Naive thymus-derived CD4-positive, alpha-beta T cell (primary cell): Measurements from ENCODE around the gene CASP10. TPM values are rescaled to one million over a fixed set of nuclear protein-coding genes. Genes with fewer than 3 reads are reported as not detected.
A peak's percentile ranks its signal among the peaks of the same experiment; 100 is the strongest.

Experiments
- ATAC-seq: fragments of 150-1000 bp; cut with Tn5 transposase; 2 replicates; pipeline ENCODE4 v1.10.0; 2021; ENCODE audit warnings: mild to moderate bottlenecking, moderate library complexity
- CTCF ChIA-PET: fragments of 350-600 bp; sonication (Branson Sonifier 250); formaldehyde crosslinking; loops from one replicate; lab custom pipeline; 2021; ENCODE audit warnings: antibody characterized with exemption; lab: Charles Lee
- POLR2A ChIA-PET: fragments of 350-600 bp; sonication (Branson Sonifier 250); formaldehyde crosslinking; loops from one replicate; lab custom pipeline; 2021; ENCODE audit warnings: antibody characterized with exemption, inconsistent platforms; lab: Charles Lee
- DNase-seq, 9 donors: peaks; one replicate each; pipeline versions ENCODE4 v3.0.0 to v3.0.0-alpha.2; 2020 to 2022; ENCODE audit warnings: mixed read lengths in 1 of 9
- H3K27ac ChIP-seq: one replicate; pipeline ENCODE4 v1.7.0; 2013; ENCODE audit warnings: mild to moderate bottlenecking, low read depth, low read length, moderate library complexity
- H3K27me3 ChIP-seq, 2 donors: one replicate each; pipeline ENCODE4 v1.7.0; 2013; ENCODE audit warnings: low read length in 2 of 2, mild to moderate bottlenecking in 2 of 2, moderate library complexity in 2 of 2; ENCODE audit not compliant: control insufficient read depth in 2 of 2, insufficient read depth in 2 of 2
- H3K36me3 ChIP-seq, 3 experiments: 1 replicate in 2 of 3; 2 replicates in 1 of 3; pipeline ENCODE4 v1.7.0; 2013; ENCODE audit warnings: low read length in 3 of 3, mild to moderate bottlenecking in 3 of 3, moderate library complexity in 1 of 3; ENCODE audit not compliant: insufficient read depth in 3 of 3, control insufficient read depth in 2 of 3
- H3K4me1 ChIP-seq, 2 donors: one replicate each; pipeline ENCODE4 v1.7.0; 2013; ENCODE audit warnings: low read length in 2 of 2, mild to moderate bottlenecking in 2 of 2, moderate library complexity in 1 of 2; ENCODE audit not compliant: control insufficient read depth in 2 of 2, insufficient read depth in 2 of 2
- H3K4me3 ChIP-seq: 2 replicates; pipeline ENCODE4 v1.7.0; 2013; ENCODE audit warnings: mild to moderate bottlenecking, low read length
- H3K9me3 ChIP-seq, 3 experiments: 1 replicate in 2 of 3; 2 replicates in 1 of 3; pipeline ENCODE4 v1.7.0; 2013; ENCODE audit warnings: low read length in 3 of 3; ENCODE audit not compliant: control insufficient read depth in 2 of 3
- H3K27ac Mint-ChIP-seq, 9 donors: one replicate each; pipeline ENCODE4 v1.8.0; 2020 to 2022; ENCODE audit warnings: mixed read lengths in 9 of 9, mild to moderate bottlenecking in 8 of 9, moderate library complexity in 5 of 9, inconsistent platforms in 2 of 9
- H3K27me3 Mint-ChIP-seq, 5 donors: one replicate each; pipeline ENCODE4 v1.8.0; 2021 to 2022; ENCODE audit warnings: mixed read lengths in 5 of 5, mild to moderate bottlenecking in 1 of 5
- H3K36me3 Mint-ChIP-seq, 5 donors: one replicate each; pipeline ENCODE4 v1.8.0; 2020 to 2022; ENCODE audit warnings: mixed read lengths in 5 of 5, mild to moderate bottlenecking in 3 of 5, inconsistent platforms in 1 of 5
- H3K4me1 Mint-ChIP-seq, 7 donors: one replicate each; pipeline ENCODE4 v1.8.0; 2020 to 2022; ENCODE audit warnings: mixed read lengths in 7 of 7, mild to moderate bottlenecking in 3 of 7, inconsistent platforms in 1 of 7
- H3K4me3 Mint-ChIP-seq, 10 donors: one replicate each; pipeline ENCODE4 v1.8.0; 2020 to 2022; ENCODE audit warnings: mild to moderate bottlenecking in 10 of 10, mixed read lengths in 10 of 10, moderate library complexity in 6 of 10, inconsistent platforms in 2 of 10
- H3K9me3 Mint-ChIP-seq, 11 donors: one replicate each; pipeline ENCODE4 v1.8.0; 2020 to 2022; ENCODE audit warnings: mixed read lengths in 11 of 11, mild to moderate bottlenecking in 4 of 11, inconsistent platforms in 1 of 11, moderate library complexity in 1 of 11
- intact Hi-C, 2 donors: fragments of 100-400 bp; cut with micrococcal nuclease; formaldehyde crosslinking; loops; one replicate each; pipeline ENCODE4 v1.15.1; 2023
- polyA plus RNA-seq, 2 donors: library from polyadenylated mRNA; unstranded; fragments of 300-500 nt; fragmentation: Illumina TruSeq; gene quantifications; one replicate each; pipeline ENCODE4 v1.2.3, GENCODE V29; 2021
- total RNA-seq, 6 experiments: library from RNA in 5 of 6; stranded (reverse) in 5 of 6; gene quantifications; 1 replicate in 5 of 6; 2 replicates in 1 of 6; pipeline ENCODE4 v1.2.3 and lab custom pipeline; 2021 to 2026

CASP10 gene, protein sequence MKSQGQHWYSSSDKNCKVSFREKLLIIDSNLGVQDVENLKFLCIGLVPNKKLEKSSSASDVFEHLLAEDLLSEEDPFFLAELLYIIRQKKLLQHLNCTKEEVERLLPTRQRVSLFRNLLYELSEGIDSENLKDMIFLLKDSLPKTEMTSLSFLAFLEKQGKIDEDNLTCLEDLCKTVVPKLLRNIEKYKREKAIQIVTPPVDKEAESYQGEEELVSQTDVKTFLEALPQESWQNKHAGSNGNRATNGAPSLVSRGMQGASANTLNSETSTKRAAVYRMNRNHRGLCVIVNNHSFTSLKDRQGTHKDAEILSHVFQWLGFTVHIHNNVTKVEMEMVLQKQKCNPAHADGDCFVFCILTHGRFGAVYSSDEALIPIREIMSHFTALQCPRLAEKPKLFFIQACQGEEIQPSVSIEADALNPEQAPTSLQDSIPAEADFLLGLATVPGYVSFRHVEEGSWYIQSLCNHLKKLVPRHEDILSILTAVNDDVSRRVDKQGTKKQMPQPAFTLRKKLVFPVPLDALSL
- total RNA-seq, result 10 to 100 TPM; 29.0 to 49.8 (median 42.9) TPM
- polyA plus RNA-seq, result 10 to 100 TPM; 15.9 to 18.9 TPM
- total RNA-seq (lab: John Stamatoyannopoulos, UW), result 102 reads per million, percentile 85 among the genes with 10 or more reads in this experiment

DNA sequence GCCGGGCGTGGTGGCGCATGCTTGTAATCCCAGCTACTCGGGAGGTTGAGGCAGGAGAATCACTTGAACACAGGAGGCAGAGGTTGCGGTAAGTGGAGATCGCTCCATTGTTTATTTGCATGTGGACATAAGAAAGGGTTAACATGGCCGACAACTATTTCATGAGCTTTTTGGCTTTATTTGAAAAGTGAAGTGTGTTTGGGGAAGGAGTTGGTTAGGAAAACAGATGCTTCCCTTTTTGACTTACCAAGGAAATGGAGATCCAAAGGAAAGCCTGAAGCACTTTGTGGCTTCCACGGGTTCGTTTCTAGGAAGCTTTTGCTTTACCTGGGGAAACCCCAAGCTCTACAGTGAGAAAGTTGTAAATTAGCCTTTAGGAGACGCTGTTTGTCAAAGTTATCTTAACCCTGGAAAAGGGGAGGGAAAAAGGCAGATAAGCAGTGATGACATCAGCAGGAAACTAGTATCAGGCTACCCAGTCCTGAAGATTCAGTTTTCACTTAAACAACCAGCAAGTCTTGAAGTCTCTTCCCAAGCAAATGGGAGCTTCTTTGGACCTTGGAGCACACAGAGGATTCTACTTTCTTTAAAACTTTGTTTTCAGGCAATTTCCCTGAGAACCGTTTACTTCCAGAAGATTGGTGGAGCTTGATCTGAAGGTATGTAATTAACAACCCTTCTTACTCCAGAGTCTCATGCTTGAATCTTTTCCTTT is at the start of gene CASP10:
CASP10 (plus strand) TSS at position 492 of the 715 bp plus-strand sequence. CDS start 2,637 bp downstream, outside the sequence.
- Mint-ChIP-seq H3K27me3 (no peaks in the 10 kb centered on the region), H3K36me3 (peaks cover 4 to 29% (median 14%) of the 10 kb centered on the region in 5 donors), H3K27ac (peak within 1 kb of the TSS; percentile 86 to 98 (median 95)), H3K4me3 (peak within 1 kb of the TSS; percentile 87 to 99 (median 95)), H3K4me1 (peaks cover 26 to 46% (median 29%) of the 10 kb centered on the region in 7 donors), H3K9me3 (peaks cover 0 to 2% (median 0%) of the 10 kb centered on the region in 11 donors)
- peak in 7 of 9 donors; percentile 67 to 83 (median 77) for DNase-seq
- peak; percentile 90 for ATAC-seq
- no peaks in the 10 kb centered on the region for H3K27me3 ChIP-seq
- H3K36me3 ChIP-seq, result peaks cover 0 to 3% (median 0%) of the 10 kb centered on the region in 3 experiments
- POLR2A ChIA-PET, result interaction anchor here (0.7 to 3.7 kb wide), 21 partner anchors 10 to 470 kb away, joined by 3 to 90 read pairs (median 5); partner anchors contain the start of genes BZW1, CASP8, CFLAR and CLK1
- peak within 1 kb of the TSS; percentile 89 for H3K27ac ChIP-seq
- H3K4me1 ChIP-seq, result peaks cover 22 to 24% of the 10 kb centered on the region in 2 donors
- CTCF ChIA-PET, result interaction anchor here (0.6 to 4.0 kb wide), 24 partner anchors 11 to 996 kb away, joined by 3 to 140 read pairs (median 4); partner anchors contain the start of genes CASP8, ORC2, STRADB and TRAK2
- H3K9me3 ChIP-seq, result no peaks in the 10 kb centered on the region
- intact Hi-C loops, result loop anchor here (1.0 to 10.0 kb wide), 19 partner anchors 8 to 1082 kb away; partner anchors contain the start of genes STRADB (in 2 of the 2), TMEM237 (in 2 of the 2), TRAK2 (in 2 of the 2) and ALS2 (in 1 of the 2)
- H3K4me3 ChIP-seq, result peak within 1 kb of the TSS; percentile 68

GRCh38 chr2:201135386-201135785 is 47.6 kb upstream of the CASP10 start:
- Histone ChIP-seq H3K4me3 (no peak overlapping the region), H3K36me3 (peaks cover 30 to 55% (median 36%) of the 10 kb centered on the region in 3 experiments), H3K4me1 (peaks cover 29% of the 10 kb centered on the region in 2 donors), H3K9me3 (no peaks in the 10 kb centered on the region), H3K27me3 (no peaks in the 10 kb centered on the region), H3K27ac (no peak overlapping the region)
- H3K36me3 Mint-ChIP-seq, result peaks cover 20 to 65% (median 41%) of the 10 kb centered on the region in 5 donors
- peak overlapping the region; percentile 14 to 76 (median 58) for H3K27ac Mint-ChIP-seq
- DNase-seq (no peak), ATAC-seq (no peak)
- peaks cover 32 to 68% (median 44%) of the 10 kb centered on the region in 7 donors for H3K4me1 Mint-ChIP-seq
- ChIA-PET POLR2A (interaction anchor here (1.8 kb wide), 1 partner anchor 9 kb away, joined by 10 read pairs; no protein-coding TSS in a partner anchor), CTCF (no interaction called here)
- intact Hi-C loops, result no loop called here
- no peaks in the 10 kb centered on the region for H3K27me3 Mint-ChIP-seq
- no peaks in the 10 kb centered on the region for H3K9me3 Mint-ChIP-seq
- H3K4me3 Mint-ChIP-seq, result peak overlapping the region in 1 of 10 donors; percentile 12

DNA sequence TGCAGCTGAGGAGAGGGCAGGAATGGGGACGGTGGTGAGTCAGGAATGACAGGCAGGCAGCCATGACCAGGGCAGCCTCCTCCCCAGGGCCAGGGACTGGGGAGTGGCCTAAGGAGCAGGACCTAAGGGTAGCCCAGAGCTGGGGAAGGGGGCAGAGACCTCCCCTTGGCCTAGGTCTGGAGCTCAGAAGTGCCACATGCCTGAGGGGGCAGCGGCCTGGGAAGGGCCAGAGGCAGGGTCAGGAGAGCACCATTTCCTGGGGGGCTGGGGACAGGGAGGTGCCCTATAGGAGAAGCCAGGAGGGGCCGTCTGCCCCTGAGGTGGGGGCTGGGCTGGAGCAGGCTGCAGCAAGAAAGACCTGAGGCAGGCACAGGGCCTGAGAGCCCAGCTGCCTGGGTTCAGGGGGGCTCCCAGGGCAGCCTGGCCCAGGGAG is 46.0 kb upstream of the CASP10 start:
- Histone ChIP-seq H3K4me3 (no peak overlapping the region), H3K27ac (no peak overlapping the region), H3K27me3 (no peaks in the 10 kb centered on the region), H3K4me1 (peaks cover 14% of the 10 kb centered on the region in 2 donors), H3K36me3 (peaks cover 30 to 67% (median 36%) of the 10 kb centered on the region in 3 experiments), H3K9me3 (no peaks in the 10 kb centered on the region)
- H3K4me1 Mint-ChIP-seq, result peaks cover 23 to 61% (median 29%) of the 10 kb centered on the region in 7 donors
- no peak overlapping the region for H3K4me3 Mint-ChIP-seq
- H3K36me3 Mint-ChIP-seq, result peaks cover 27 to 57% (median 49%) of the 10 kb centered on the region in 5 donors
- no peak for ATAC-seq
- intact Hi-C loops, result no loop called here
- H3K27ac Mint-ChIP-seq, result peak overlapping the region in 8 of 9 donors; percentile 9 to 85 (median 73)
- H3K9me3 Mint-ChIP-seq, result no peaks in the 10 kb centered on the region
- ChIA-PET POLR2A (interaction anchor here (1.8 kb wide), 1 partner anchor 8 kb away, joined by 10 read pairs; no protein-coding TSS in a partner anchor), CTCF (no interaction called here)
- H3K27me3 Mint-ChIP-seq, result no peaks in the 10 kb centered on the region
- DNase-seq, result no peak

DNA sequence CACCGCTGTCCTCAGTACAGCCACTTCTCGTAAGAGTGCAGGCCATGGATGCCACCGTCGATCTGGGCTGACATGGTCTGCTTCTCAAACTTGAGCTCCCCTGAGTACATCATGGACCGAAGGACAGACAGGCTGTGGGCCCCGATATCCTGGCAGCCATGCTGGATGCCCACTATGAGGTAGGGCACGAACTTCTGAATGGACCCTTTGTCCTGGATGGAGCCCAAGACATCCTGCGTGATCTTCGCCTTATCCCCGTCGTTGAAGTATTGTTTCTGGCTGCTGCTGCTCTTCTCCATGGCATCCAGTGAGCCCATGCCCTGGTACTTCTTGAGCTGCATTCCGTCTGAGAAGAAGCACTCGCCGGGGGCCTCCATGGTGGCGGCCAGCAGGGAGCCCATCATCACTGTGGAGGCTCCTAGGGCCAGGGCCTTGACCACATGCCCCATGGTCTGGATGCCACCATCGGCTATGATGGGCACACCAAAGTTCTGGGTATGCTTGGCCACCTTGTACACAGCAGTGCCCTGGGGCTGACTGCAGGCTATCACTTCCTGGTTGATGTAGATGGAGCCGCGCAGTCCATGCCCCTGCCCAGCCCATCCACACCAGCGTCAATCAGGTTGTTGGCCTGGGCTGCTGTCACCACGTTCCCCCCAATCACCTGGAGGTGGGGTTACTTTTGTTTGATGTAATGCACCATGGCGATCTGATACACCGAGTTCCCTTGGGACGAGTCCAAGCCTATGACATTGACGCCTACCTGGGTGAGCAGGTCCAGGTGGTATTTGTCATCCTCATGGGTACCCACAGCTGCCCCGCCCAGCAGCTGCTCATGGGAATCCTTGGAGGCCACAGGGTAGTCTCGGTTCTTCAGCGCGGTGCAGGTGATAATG is 45.2 kb upstream of the CASP10 start:
- Mint-ChIP-seq H3K27ac (peak overlapping the region in 2 of 9 donors; percentile 13 to 46), H3K4me3 (no peak overlapping the region), H3K9me3 (no peaks in the 10 kb centered on the region), H3K36me3 (peaks cover 23 to 50% (median 45%) of the 10 kb centered on the region in 5 donors), H3K4me1 (peaks cover 18 to 53% (median 21%) of the 10 kb centered on the region in 7 donors), H3K27me3 (no peaks in the 10 kb centered on the region)
- POLR2A ChIA-PET, result interaction anchor here (1.2 to 2.0 kb wide), 2 partner anchors 21 to 35 kb away, joined by 3 to 10 read pairs; partner anchors contain the start of gene CFLAR
- no peak for DNase-seq
- Histone ChIP-seq H3K36me3 (peaks cover 30 to 71% (median 32%) of the 10 kb centered on the region in 3 experiments), H3K27ac (no peak overlapping the region), H3K9me3 (no peaks in the 10 kb centered on the region), H3K4me1 (peaks cover 7% of the 10 kb centered on the region in 2 donors), H3K27me3 (no peaks in the 10 kb centered on the region), H3K4me3 (no peak overlapping the region)
- no peak for ATAC-seq
- CTCF ChIA-PET, result interaction anchor here (0.6 to 0.9 kb wide), 3 partner anchors 117 to 1429 kb away, joined by 3 read pairs; no protein-coding TSS in a partner anchor
- intact Hi-C loops, result no loop called here

GRCh38 chr2:201138401-201138970 is 44.5 kb upstream of the CASP10 start:
- intact Hi-C loops, result no loop called here
- H3K36me3 Mint-ChIP-seq, result peaks cover 18 to 44% (median 39%) of the 10 kb centered on the region in 5 donors
- no peaks in the 10 kb centered on the region for H3K4me1 ChIP-seq
- H3K27me3 ChIP-seq, result no peaks in the 10 kb centered on the region
- no peak overlapping the region for H3K27ac ChIP-seq
- H3K9me3 Mint-ChIP-seq, result no peaks in the 10 kb centered on the region
- no peaks in the 10 kb centered on the region for H3K9me3 ChIP-seq
- POLR2A ChIA-PET, result interaction anchor here (1.2 to 2.0 kb wide), 2 partner anchors 21 to 35 kb away, joined by 3 to 10 read pairs; partner anchors contain the start of gene CFLAR
- H3K27me3 Mint-ChIP-seq, result no peaks in the 10 kb centered on the region
- DNase-seq (no peak), ATAC-seq (no peak)
- CTCF ChIA-PET, result interaction anchor here (0.7 to 0.9 kb wide), 2 partner anchors 117 to 341 kb away, joined by 3 read pairs; no protein-coding TSS in a partner anchor
- no peak overlapping the region for H3K4me3 ChIP-seq
- peaks cover 25 to 71% (median 30%) of the 10 kb centered on the region in 3 experiments for H3K36me3 ChIP-seq
- H3K4me3 Mint-ChIP-seq, result no peak overlapping the region
- H3K4me1 Mint-ChIP-seq, result peaks cover 11 to 46% (median 14%) of the 10 kb centered on the region in 7 donors
- H3K27ac Mint-ChIP-seq, result peak overlapping the region in 6 of 9 donors; percentile 7 to 71 (median 66)
